Activated naive CD4-positive, alpha-beta T cell treated with anti-CD3 and anti-CD28 coated beads, Interleukin-2, amount 10 ng/mL, durations not matched to agents 7 days and 5 days (primary cell): Measurements from ENCODE around the gene TOX3.

Experiments
- CTCF ChIA-PET: fragments of 350-600 bp; sonication (Branson Sonifier 250); formaldehyde crosslinking; loops from one replicate; lab custom pipeline; 2021; ENCODE audit warnings: antibody characterized with exemption; lab: Charles Lee
- DNase-seq: peaks from one replicate; pipeline ENCODE4 v3.0.0-alpha.2; 2020
- H3K27ac Mint-ChIP-seq: one replicate; pipeline ENCODE4 v1.8.0; 2021; ENCODE audit warnings: mild to moderate bottlenecking, moderate library complexity, mixed read lengths
- H3K27me3 Mint-ChIP-seq: one replicate; pipeline ENCODE4 v1.8.0; 2021; ENCODE audit warnings: mild to moderate bottlenecking, mixed read lengths
- H3K36me3 Mint-ChIP-seq: one replicate; pipeline ENCODE4 v1.8.0; 2021; ENCODE audit warnings: mixed read lengths
- H3K4me1 Mint-ChIP-seq: one replicate; pipeline ENCODE4 v1.8.0; 2021; ENCODE audit warnings: mixed read lengths
- H3K4me3 Mint-ChIP-seq: one replicate; pipeline ENCODE4 v1.8.0; 2021; ENCODE audit warnings: mild to moderate bottlenecking, moderate library complexity, mixed read lengths
- H3K9me3 Mint-ChIP-seq: one replicate; pipeline ENCODE4 v1.8.0; 2021; ENCODE audit warnings: mixed read lengths

TOX3 gene

DNA sequence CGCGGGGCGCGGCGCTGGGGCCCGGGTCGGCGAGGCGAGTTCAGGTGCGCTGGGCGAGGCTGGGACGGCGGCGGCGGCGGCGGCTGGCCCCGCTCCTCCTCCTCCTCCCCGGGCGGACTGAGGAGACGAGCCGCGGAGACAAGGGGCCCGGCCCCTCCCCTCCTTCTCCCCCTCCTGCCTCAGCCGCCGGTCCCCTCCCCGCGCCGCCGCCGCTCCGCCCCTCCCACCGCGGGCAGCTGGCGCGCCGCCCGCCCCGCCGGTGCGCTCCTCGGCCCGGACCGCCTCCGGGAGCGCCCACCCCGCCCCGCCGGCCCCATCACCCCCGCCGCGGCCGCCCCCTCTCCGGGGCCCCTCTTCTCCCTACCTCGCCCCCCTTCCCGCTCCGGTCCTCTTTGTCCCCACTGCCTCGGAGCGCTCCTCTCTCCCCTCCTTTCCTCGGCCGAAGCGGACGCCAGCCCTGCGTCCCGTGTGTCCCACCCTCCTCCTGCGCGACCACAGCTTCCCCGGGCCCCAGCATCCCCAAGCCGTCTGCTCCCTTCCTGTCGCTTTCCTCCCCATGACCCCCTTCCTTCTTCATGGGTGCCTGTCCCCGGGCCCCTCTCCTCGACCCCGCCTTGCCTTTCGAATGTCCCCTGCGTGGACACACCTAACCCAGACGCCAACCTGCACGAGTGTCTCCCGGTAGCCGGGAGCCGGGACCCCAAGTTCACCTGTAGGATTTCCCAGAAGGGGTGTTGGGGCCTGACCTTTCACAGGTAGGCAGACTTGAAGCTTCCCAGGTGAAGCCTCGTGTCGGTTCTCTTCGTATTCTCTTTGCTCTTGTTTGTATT, at the start of gene TOX3:
Gene TOX3, minus strand, starts transcription at position 140 of the 830 bp plus-strand sequence. CDS start 420 bp downstream, outside the sequence.
- no peak for DNase-seq
- no peaks in the 10 kb centered on the region for H3K9me3 Mint-ChIP-seq
- peaks cover 4% of the 10 kb centered on the region for H3K4me1 Mint-ChIP-seq
- peaks cover 38% of the 10 kb centered on the region for H3K27me3 Mint-ChIP-seq
- H3K36me3 Mint-ChIP-seq, result peaks cover 4% of the 10 kb centered on the region
- CTCF ChIA-PET, result no interaction called here
- H3K27ac Mint-ChIP-seq, result no peak within 1 kb of the TSS
- H3K4me3 Mint-ChIP-seq, result no peak within 1 kb of the TSS

- Mint-ChIP-seq H3K4me3 (no peak overlapping the region), H3K27ac (no peak overlapping the region), H3K36me3 (no peaks in the 10 kb centered on the region), H3K4me1 (no peaks in the 10 kb centered on the region), H3K27me3 (no peaks in the 10 kb centered on the region), H3K9me3 (peaks cover 2% of the 10 kb centered on the region)
- no peak for DNase-seq
- CTCF ChIA-PET, result no interaction called here
Measured at GRCh38 chr16:52592778-52593177, 45.8 kb upstream of the TOX3 start.

- Mint-ChIP-seq H3K9me3 (peaks cover 2% of the 10 kb centered on the region), H3K36me3 (no peaks in the 10 kb centered on the region), H3K27me3 (no peaks in the 10 kb centered on the region), H3K27ac (no peak overlapping the region), H3K4me3 (no peak overlapping the region), H3K4me1 (no peaks in the 10 kb centered on the region)
- DNase-seq, result no peak
- CTCF ChIA-PET, result no interaction called here
Measured at GRCh38 chr16:52591934-52592592, 45.1 kb upstream of the TOX3 start.

DNA sequence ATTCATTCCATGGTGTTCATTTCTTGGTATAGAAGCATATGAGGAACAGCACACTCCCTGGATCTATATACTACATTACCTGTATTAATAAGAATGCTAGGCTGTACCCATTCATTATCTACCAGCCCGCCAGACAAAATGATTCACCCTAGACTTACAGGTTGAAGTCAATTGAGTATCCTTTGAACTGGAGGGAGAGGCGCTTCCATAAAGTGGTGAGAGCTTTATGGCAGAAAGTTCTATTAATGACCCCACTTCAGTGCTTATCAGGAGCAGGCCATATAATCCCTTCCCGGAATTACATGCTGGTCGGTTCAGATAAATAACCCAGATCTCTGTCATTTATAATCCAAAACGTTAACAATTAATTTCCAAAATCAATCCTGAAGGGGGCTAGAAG, 44.5 kb upstream of the TOX3 start:
- CTCF ChIA-PET, result no interaction called here
- Mint-ChIP-seq H3K9me3 (peaks cover 2% of the 10 kb centered on the region), H3K27ac (no peak overlapping the region), H3K4me1 (no peaks in the 10 kb centered on the region), H3K36me3 (no peaks in the 10 kb centered on the region), H3K27me3 (no peaks in the 10 kb centered on the region), H3K4me3 (no peak overlapping the region)
- no peak for DNase-seq

- Mint-ChIP-seq H3K4me3 (no peak overlapping the region), H3K9me3 (peaks cover 2% of the 10 kb centered on the region), H3K4me1 (no peaks in the 10 kb centered on the region), H3K27ac (no peak overlapping the region), H3K36me3 (no peaks in the 10 kb centered on the region), H3K27me3 (no peaks in the 10 kb centered on the region)
- DNase-seq, result no peak
- CTCF ChIA-PET, result no interaction called here
Measured at GRCh38 chr16:52586159-52586558, 39.2 kb upstream of the TOX3 start.

DNA sequence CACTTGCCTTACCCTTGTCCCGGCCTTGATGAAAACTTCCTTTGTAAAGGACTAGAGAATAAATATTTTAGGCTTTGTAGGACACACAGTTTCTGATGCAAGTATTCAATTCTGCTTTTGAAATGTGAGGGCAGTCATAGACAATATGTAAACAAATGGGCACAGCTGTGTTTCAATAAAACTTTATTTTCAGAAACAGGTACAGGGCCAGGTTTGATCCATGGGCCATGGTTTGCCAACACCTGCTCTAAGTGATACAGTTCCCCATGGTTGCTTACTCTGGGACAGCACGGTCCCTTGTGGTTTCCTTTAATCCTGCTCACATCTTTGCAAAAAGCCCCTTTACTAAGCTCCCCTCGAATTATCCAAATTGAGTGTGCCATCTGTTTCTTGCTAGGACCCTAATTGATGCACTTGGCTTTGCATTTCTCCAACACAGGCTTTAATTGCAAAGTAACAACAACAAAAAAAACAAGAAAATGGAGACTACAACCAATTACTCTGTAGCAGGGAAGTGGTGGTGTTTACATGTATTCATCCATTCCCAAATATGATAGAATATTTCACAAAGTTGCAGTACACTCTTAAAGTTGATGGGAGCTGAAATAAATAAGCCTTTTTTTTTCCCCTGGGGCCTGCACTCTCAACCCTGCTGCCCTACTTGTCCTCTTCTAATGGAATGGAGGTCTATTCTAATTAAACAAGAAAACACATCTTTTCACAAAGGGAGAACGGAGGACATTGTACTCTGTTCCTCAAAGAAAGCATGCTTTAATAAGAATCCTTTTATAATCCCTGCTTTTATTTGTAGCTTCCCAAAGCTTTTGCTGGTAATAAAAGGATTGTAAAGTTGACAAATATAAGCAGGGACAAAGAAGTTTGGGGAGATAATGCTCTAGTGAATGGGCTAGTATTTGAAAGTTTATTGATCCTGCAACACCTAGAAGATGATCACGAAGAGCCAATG, 37.7 kb upstream of the TOX3 start:
- no peaks in the 10 kb centered on the region for H3K36me3 Mint-ChIP-seq
- no peak overlapping the region for H3K4me3 Mint-ChIP-seq
- H3K27me3 Mint-ChIP-seq, result no peaks in the 10 kb centered on the region
- DNase-seq, result no peak
- CTCF ChIA-PET, result no interaction called here
- no peak overlapping the region for H3K27ac Mint-ChIP-seq
- no peaks in the 10 kb centered on the region for H3K4me1 Mint-ChIP-seq
- peaks cover 2% of the 10 kb centered on the region for H3K9me3 Mint-ChIP-seq

- CTCF ChIA-PET, result no interaction called here
- H3K4me3 Mint-ChIP-seq, result no peak overlapping the region
- no peak for DNase-seq
- no peaks in the 10 kb centered on the region for H3K27me3 Mint-ChIP-seq
- H3K27ac Mint-ChIP-seq, result no peak overlapping the region
- H3K36me3 Mint-ChIP-seq, result no peaks in the 10 kb centered on the region
- peaks cover 2% of the 10 kb centered on the region for H3K9me3 Mint-ChIP-seq
- H3K4me1 Mint-ChIP-seq, result no peaks in the 10 kb centered on the region
Measured at GRCh38 chr16:52581530-52581929, 34.6 kb upstream of the TOX3 start.

DNA sequence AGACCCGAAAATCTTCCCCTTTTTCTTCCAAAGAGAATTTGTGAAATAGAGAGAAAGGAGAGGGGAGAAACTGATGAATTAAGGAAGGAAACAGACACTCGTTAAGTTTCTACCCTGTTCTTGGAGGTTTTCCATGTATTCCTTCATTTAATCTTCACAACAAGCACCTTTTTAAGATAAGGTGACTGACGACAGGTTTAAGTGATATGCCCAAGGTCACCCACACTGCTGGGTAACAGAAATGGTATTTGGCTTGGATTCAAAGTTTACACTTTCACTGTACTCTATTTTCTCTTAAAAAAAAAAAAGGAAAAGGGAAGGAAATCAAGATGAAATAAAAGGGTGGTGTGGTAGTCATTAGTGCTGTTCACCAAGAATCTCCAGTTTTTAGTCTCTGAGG, 33.5 kb upstream of the TOX3 start:
- Mint-ChIP-seq H3K9me3 (peaks cover 2% of the 10 kb centered on the region), H3K27ac (no peak overlapping the region), H3K36me3 (no peaks in the 10 kb centered on the region), H3K4me1 (no peaks in the 10 kb centered on the region), H3K4me3 (no peak overlapping the region), H3K27me3 (no peaks in the 10 kb centered on the region)
- CTCF ChIA-PET, result interaction anchor here (0.7 kb wide), 1 partner anchor 46 kb away, joined by 3 read pairs; no protein-coding TSS in a partner anchor
- DNase-seq, result no peak

- H3K4me3 Mint-ChIP-seq, result no peak overlapping the region
- H3K27me3 Mint-ChIP-seq, result no peaks in the 10 kb centered on the region
- CTCF ChIA-PET, result no interaction called here
- no peaks in the 10 kb centered on the region for H3K4me1 Mint-ChIP-seq
- H3K9me3 Mint-ChIP-seq, result peaks cover 2% of the 10 kb centered on the region
- DNase-seq, result no peak
- H3K36me3 Mint-ChIP-seq, result no peaks in the 10 kb centered on the region
- no peak overlapping the region for H3K27ac Mint-ChIP-seq
Measured at GRCh38 chr16:52578829-52579498, 32.0 kb upstream of the TOX3 start.

DNA sequence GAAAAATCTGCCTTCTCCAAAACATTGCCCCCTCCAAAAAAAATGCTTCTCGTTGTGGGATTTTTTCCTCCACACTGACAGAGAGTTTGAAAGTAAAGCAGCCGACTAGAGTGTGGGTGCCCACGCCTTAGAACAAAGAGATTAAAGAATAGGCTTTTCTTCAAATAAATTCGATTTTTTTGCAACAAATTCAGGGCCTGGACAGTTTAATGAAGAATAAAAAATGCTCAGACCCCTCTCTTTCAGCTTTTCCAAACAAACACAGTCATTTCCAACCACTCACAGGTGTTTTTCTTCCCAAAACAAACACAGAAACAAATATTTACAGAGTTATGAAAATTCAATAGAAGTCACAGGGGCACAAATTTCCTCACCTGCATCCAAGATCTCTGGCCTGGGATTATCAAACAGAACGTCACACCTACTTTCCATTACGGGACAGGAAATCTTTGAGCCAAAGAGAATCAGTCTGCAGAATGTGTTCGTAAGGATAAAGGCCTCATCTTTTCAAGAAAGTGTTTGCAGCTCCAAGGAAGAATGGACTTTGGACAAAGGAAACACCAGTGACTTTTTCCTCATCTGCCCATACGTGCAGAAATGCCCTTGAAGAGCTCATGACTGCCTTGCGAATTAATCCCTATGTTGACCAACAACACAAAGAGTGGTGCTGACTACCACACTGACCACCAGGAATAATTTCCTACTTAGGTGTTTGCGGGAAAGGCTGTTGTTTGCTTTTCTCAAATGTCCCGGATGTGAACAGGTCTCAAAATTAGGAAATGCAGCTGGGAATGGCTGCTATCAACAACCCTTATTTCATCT, 31.3 kb upstream of the TOX3 start:
- Mint-ChIP-seq H3K4me1 (no peaks in the 10 kb centered on the region), H3K36me3 (no peaks in the 10 kb centered on the region), H3K27me3 (no peaks in the 10 kb centered on the region), H3K27ac (no peak overlapping the region), H3K4me3 (no peak overlapping the region), H3K9me3 (peaks cover 4% of the 10 kb centered on the region)
- CTCF ChIA-PET, result no interaction called here
- DNase-seq, result no peak

DNA sequence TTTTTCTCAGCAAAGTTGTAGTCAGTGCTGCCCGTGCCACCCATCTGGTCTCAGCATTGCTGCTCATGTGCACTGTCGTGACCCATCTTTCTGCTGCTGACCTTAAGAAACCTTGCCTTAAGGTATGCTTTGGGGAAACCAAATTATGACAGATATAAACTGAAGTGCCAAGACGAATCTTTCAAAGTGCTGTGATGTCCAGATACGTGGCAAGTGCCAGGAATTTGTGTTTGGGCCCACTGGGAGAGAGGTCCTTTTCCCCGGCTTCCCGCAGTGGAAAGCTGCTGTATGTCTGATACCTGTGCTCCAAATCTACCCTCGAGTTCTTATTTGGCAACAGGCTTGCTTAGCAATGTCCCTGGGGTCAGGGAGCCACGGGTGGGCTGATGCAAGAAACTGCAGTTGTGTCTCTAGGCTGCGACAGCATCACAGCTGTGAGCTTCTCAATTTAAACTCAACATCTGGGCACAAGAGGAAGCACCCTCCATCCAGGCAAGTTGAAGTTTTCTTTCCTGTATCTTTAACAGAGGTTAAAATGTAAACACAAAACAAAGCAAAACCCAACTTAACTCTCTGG, 30.3 kb upstream of the TOX3 start:
- CTCF ChIA-PET, result no interaction called here
- Mint-ChIP-seq H3K9me3 (peaks cover 4% of the 10 kb centered on the region), H3K27me3 (no peaks in the 10 kb centered on the region), H3K4me1 (no peaks in the 10 kb centered on the region), H3K4me3 (no peak overlapping the region), H3K36me3 (no peaks in the 10 kb centered on the region), H3K27ac (no peak overlapping the region)
- no peak for DNase-seq

DNA sequence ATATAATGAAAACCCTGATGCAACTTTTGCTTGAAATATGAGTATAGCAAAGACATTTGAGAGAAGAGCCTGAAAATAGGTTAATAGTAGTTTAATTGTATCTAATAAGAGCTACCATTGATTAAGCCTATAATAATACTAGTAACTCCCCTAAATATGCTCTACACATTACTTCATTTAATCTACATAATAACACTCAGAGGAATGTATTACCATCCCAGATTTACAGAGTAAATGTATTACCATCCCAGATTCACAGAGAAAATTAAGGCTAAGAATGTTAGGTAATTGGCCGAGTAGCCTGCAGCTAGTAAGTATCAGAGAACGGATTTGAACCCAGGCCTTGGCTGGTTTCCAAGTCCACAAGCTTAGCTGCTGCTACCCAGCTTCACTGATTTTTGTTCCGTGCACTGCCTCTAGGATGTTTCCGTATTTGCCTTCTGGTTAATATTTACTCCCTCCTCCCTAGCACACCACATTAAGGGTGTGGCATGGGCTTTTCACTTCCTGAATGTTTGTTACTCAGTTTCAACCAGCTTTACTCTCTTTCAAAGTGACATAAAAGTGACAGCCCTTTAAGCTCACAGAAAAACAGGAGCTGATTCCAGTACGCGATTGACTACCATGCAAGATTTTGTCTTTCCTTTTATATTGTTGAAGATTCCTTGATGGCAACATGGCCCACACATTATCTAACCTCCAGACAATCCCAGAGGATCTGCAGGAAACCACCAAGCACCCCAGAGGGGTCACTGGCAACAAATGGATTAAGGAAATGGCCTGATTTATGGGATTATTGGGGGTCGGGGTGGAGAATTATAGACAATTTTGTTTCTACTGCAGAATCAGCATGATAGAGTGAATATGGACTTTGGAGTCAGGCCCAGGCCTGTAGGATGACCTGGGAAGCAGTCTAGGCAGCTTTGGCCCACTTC, 26.7 kb upstream of the TOX3 start:
- peaks cover 2% of the 10 kb centered on the region for H3K9me3 Mint-ChIP-seq
- H3K27ac Mint-ChIP-seq, result no peak overlapping the region
- no peak for DNase-seq
- H3K4me3 Mint-ChIP-seq, result no peak overlapping the region
- CTCF ChIA-PET, result no interaction called here
- H3K4me1 Mint-ChIP-seq, result no peaks in the 10 kb centered on the region
- no peaks in the 10 kb centered on the region for H3K27me3 Mint-ChIP-seq
- no peaks in the 10 kb centered on the region for H3K36me3 Mint-ChIP-seq
